Lower leg skin (tissue), 3 donors: ENCODE data around the gene NPAS3.

Experiments
- CTCF ChIP-seq, 3 donors: fragments of 450-650 bp; IDR thresholded peaks; one replicate each; pipeline ENCODE4 v1.5.1; 2016; ENCODE audit warnings: antibody characterized with exemption in 3 of 3, mild to moderate bottlenecking in 3 of 3, moderate library complexity in 2 of 3
- POLR2A ChIP-seq, 2 donors: fragments of 450-650 bp; IDR thresholded peaks; one replicate each; pipeline ENCODE4 v1.6.1; 2016 to 2017; ENCODE audit warnings: antibody characterized with exemption in 2 of 2, mild to moderate bottlenecking in 1 of 2, moderate library complexity in 1 of 2

- TF ChIP-seq CTCF (IDR thresholded peaks at IDR 0.05) (no peak), POLR2A (IDR thresholded peaks at IDR 0.05) (no peak)
Measured at GRCh38 chr14:33548606-33549005, 609.9 kb downstream of the NPAS3 start.
